Activated CD4-positive, alpha-beta T cell treated with anti-CD3 and anti-CD28 coated beads for 36 hours (primary cell): ENCODE data around the gene RC3H1. TPM values are rescaled to one million over a fixed set of nuclear protein-coding genes. Genes with fewer than 3 reads are reported as not detected.
A peak's percentile ranks its signal among the peaks of the same experiment; 100 is the strongest.
"Not testable (repeated sequence)": the region's sequence is repeated elsewhere in the genome, so short reads cannot be mapped to it uniquely, and the experiment has no call there.

Experiments
- ATAC-seq: fragments of 200-7000 bp; cut with Tn5 transposase; one replicate; pipeline ENCODE4 v1.10.0; 2021; ENCODE audit warnings: mild to moderate bottlenecking, moderate library complexity
- CTCF ChIA-PET: fragments of 350-600 bp; sonication (Branson Sonifier 250); formaldehyde crosslinking; loops from one replicate; lab custom pipeline; 2021; ENCODE audit warnings: antibody characterized with exemption; lab: Charles Lee
- POLR2A ChIA-PET: fragments of 350-600 bp; sonication (Branson Sonifier 250); formaldehyde crosslinking; loops from one replicate; lab custom pipeline; 2021; ENCODE audit warnings: antibody characterized with exemption, inconsistent platforms; lab: Charles Lee
- DNase-seq: peaks from one replicate; pipeline ENCODE4 v3.0.0-alpha.2; 2020
- H3K27ac Mint-ChIP-seq: one replicate; pipeline ENCODE4 v1.8.0; 2021; ENCODE audit warnings: mixed read lengths
- H3K27me3 Mint-ChIP-seq: one replicate; pipeline ENCODE4 v1.8.0; 2021; ENCODE audit warnings: mixed read lengths
- H3K36me3 Mint-ChIP-seq: one replicate; pipeline ENCODE4 v1.8.0; 2021; ENCODE audit warnings: low read depth, mixed read lengths
- H3K4me1 Mint-ChIP-seq: one replicate; pipeline ENCODE4 v1.8.0; 2021; ENCODE audit warnings: mixed read lengths
- H3K4me3 Mint-ChIP-seq: one replicate; pipeline ENCODE4 v1.8.0; 2021; ENCODE audit warnings: mild to moderate bottlenecking, moderate library complexity, mixed read lengths
- H3K9me3 Mint-ChIP-seq: one replicate; pipeline ENCODE4 v1.8.0; 2021; ENCODE audit warnings: low read depth, mixed read lengths
- intact Hi-C, 2 experiments: fragments of 100-400 bp; cut with DNase I in 1 of 2; cut with micrococcal nuclease in 1 of 2; formaldehyde crosslinking; loops; one replicate each; pipeline versions ENCODE4 v1.14.2 to v1.15.1; 2022 to 2024; cut with DNase I, micrococcal nuclease
- total RNA-seq, 2 experiments: library from RNA; stranded (reverse); gene quantifications; one replicate each; pipeline ENCODE4 v1.2.3, GENCODE V29; 2021

The RC3H1 gene
- total RNA-seq, 2 experiments from 2014 or later: 27.3 to 37.0 TPM

DNA sequence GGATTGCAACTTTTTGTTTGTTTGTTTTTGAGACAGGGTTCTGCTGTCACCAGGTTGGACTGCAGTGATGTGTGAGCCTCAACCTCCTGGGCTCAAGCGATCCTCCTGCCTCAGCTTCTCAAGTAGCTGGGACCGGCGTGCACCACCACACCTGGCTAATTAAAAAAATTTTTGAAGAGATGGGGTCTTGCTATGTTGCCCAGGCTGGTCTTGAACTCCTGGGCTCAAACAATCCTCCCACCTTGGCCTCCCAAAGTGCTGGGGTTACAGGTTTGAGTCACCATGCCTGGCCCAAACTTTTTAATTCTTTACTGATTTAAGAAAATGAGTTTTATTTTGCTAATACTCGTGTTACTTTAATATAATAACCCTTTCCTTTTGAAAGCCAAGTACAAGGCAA is 73.6 kb downstream of the RC3H1 start:
- Mint-ChIP-seq H3K9me3 (no peaks in the 10 kb centered on the region), H3K27me3 (no peaks in the 10 kb centered on the region), H3K4me3 (no peak overlapping the region), H3K36me3 (peaks cover 30% of the 10 kb centered on the region), H3K4me1 (peaks cover 13% of the 10 kb centered on the region), H3K27ac (no peak overlapping the region)
- CTCF ChIA-PET: no interaction called here
- intact Hi-C loops: no loop called here
- no peak for DNase-seq
- POLR2A ChIA-PET: no interaction called here
- no peak for ATAC-seq

GRCh38 chr1:173946380-173946921 is 75.7 kb downstream of the RC3H1 start:
- Mint-ChIP-seq H3K36me3 (peaks cover 32% of the 10 kb centered on the region), H3K9me3 (no peaks in the 10 kb centered on the region), H3K4me1 (no peaks in the 10 kb centered on the region), H3K4me3 (no peak overlapping the region), H3K27me3 (no peaks in the 10 kb centered on the region), H3K27ac (no peak overlapping the region)
- ATAC-seq (no peak), DNase-seq (no peak)
- intact Hi-C loops: no loop called here
- POLR2A ChIA-PET: interaction anchor here (0.6 kb wide), 1 partner anchor 123 kb away, joined by 4 read pairs; no protein-coding TSS in a partner anchor
- CTCF ChIA-PET: interaction anchor here (0.7 kb wide), 1 partner anchor 65 kb away, joined by 3 read pairs; no protein-coding TSS in a partner anchor

DNA sequence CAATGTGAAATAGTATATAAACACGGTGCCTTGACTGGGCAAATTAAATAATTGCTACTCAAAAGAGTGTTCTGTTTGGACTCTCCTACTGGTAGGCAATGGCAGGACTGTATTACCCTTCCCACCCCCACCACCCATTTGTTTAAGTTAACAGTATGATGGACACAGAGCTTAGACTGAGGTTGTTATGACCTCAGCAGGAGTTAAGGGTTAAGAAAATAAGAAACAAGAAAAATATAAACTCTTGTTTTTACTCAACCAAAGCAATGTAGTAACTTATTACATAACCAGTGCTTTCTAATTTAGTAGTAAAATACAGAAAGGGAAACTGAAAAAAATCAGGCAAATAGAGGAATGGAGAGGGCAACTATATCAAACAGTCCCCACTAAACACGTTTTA is 85.1 kb downstream of the RC3H1 start:
- peaks cover 6% of the 10 kb centered on the region for H3K4me1 Mint-ChIP-seq
- no peaks in the 10 kb centered on the region for H3K9me3 Mint-ChIP-seq
- no peak overlapping the region for H3K4me3 Mint-ChIP-seq
- ATAC-seq: no peak
- peaks cover 21% of the 10 kb centered on the region for H3K36me3 Mint-ChIP-seq
- CTCF ChIA-PET: interaction anchor here (0.7 kb wide), 1 partner anchor 546 kb away, joined by 3 read pairs; no protein-coding TSS in a partner anchor
- no peaks in the 10 kb centered on the region for H3K27me3 Mint-ChIP-seq
- no peak for DNase-seq
- H3K27ac Mint-ChIP-seq: no peak overlapping the region
- intact Hi-C loops: no loop called here
- POLR2A ChIA-PET: no interaction called here

DNA sequence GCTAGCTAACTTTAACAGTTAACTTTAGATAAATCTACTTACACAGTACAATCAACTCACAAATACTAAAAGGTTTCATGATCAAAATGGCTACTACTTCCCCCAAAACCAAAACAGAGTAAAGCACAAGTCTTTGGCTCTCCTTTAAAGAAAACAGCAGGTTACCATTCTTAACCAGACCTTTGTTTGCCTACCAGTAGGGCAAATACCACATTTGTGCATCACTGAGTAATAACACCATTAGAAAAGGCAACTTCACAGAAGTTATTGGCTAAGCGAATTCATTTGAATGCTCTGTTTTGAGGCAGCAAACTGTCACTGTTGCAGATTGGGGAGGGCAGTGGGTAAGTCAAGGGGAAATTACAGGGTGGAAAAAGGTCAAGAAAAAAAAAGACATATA is 87.7 kb downstream of the RC3H1 start:
- H3K36me3 Mint-ChIP-seq: peaks cover 14% of the 10 kb centered on the region
- no peak overlapping the region for H3K4me3 Mint-ChIP-seq
- no peaks in the 10 kb centered on the region for H3K9me3 Mint-ChIP-seq
- no peak for DNase-seq
- intact Hi-C loops: no loop called here
- peak overlapping the region; percentile 22 for H3K27ac Mint-ChIP-seq
- ChIA-PET CTCF (no interaction called here), POLR2A (no interaction called here)
- H3K27me3 Mint-ChIP-seq: no peaks in the 10 kb centered on the region
- H3K4me1 Mint-ChIP-seq: peaks cover 6% of the 10 kb centered on the region
- peak; percentile 19 for ATAC-seq

DNA sequence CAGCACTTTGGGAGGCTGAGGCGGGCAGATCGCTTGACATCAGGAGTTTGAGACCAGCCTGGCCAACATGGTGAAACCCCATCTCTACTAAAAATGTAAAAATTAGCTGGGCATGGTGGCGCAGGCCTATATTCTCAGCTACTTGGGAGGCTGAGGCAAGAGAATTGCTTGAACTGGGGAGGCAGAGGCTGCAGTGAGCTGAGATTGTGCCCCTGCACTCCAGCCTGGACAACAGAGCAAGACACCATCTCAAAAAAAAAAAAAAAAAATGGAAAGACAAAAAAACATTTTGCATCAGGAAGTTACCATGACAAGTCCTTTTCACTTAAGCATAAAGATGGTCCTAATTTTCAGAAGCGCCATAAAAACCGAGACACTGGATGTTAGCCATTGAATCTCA is 91.6 kb downstream of the RC3H1 start:
- POLR2A ChIA-PET, intact Hi-C loops, H3K36me3 Mint-ChIP-seq, ATAC-seq, H3K27me3 Mint-ChIP-seq, H3K4me1 Mint-ChIP-seq, H3K9me3 Mint-ChIP-seq, H3K4me3 Mint-ChIP-seq, DNase-seq, H3K27ac Mint-ChIP-seq: not testable (repeated sequence)
- CTCF ChIA-PET: interaction anchor here (0.5 to 1.1 kb wide), 2 partner anchors 15 to 297 kb away, joined by 4 read pairs; no protein-coding TSS in a partner anchor

- H3K36me3 Mint-ChIP-seq: no peaks in the 10 kb centered on the region
Observed at GRCh38 chr1:173925306-173926242, 96.6 kb downstream of the RC3H1 start.

DNA sequence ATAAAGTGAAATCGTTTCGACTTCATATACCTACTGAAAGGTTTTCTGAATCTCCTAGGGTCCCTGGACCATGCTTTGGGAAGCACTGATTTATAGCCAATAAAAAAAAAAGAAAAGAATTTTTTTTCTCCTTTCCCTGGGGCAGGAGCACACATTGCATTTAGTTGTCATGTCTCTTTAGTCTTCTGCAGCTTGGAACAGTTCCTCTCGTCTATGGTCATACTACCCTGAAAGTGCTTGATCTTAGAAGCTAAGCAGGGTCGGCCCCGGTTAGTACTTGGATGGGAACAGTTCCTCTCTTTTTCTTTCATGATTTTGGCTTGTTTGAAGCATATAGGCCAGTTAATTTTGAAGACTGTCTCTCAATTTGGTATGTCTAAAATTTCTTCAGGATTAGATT is 101.3 kb downstream of the RC3H1 start:
- ATAC-seq: no peak
- DNase-seq: no peak
- H3K4me3 Mint-ChIP-seq: no peak overlapping the region
- H3K27ac Mint-ChIP-seq: no peak overlapping the region
- no peaks in the 10 kb centered on the region for H3K36me3 Mint-ChIP-seq
- POLR2A ChIA-PET: no interaction called here
- H3K9me3 Mint-ChIP-seq: no peaks in the 10 kb centered on the region
- H3K4me1 Mint-ChIP-seq: no peaks in the 10 kb centered on the region
- H3K27me3 Mint-ChIP-seq: no peaks in the 10 kb centered on the region
- intact Hi-C loops: no loop called here
- CTCF ChIA-PET: no interaction called here

More at GRCh38 chr1:173925306-173926242, 96.6 kb downstream of the RC3H1 start:
- no peak for ATAC-seq
- H3K27me3 Mint-ChIP-seq: no peaks in the 10 kb centered on the region
- no peaks in the 10 kb centered on the region for H3K4me1 Mint-ChIP-seq
- no peaks in the 10 kb centered on the region for H3K9me3 Mint-ChIP-seq
- CTCF ChIA-PET: interaction anchor here (0.7 kb wide), 1 partner anchor 10 kb away, joined by 3 read pairs; no protein-coding TSS in a partner anchor
- POLR2A ChIA-PET: no interaction called here
- no peak overlapping the region for H3K4me3 Mint-ChIP-seq
- H3K27ac Mint-ChIP-seq: peak overlapping the region; percentile 8
- no peak for DNase-seq
- intact Hi-C loops: no loop called here

GRCh38 chr1:173917635-173918493 is 104.3 kb downstream of the RC3H1 start:
- H3K27me3 Mint-ChIP-seq: no peaks in the 10 kb centered on the region
- ChIA-PET CTCF (interaction anchor here (0.5 kb wide), 1 partner anchor 20 kb away, joined by 3 read pairs; no protein-coding TSS in a partner anchor), POLR2A (no interaction called here)
- intact Hi-C loops: no loop called here
- DNase-seq: no peak
- no peak for ATAC-seq
- no peaks in the 10 kb centered on the region for H3K36me3 Mint-ChIP-seq
- H3K27ac Mint-ChIP-seq: no peak overlapping the region
- no peaks in the 10 kb centered on the region for H3K4me1 Mint-ChIP-seq
- no peak overlapping the region for H3K4me3 Mint-ChIP-seq
- no peaks in the 10 kb centered on the region for H3K9me3 Mint-ChIP-seq

GRCh38 chr1:173917149-173917548 is 105.0 kb downstream of the RC3H1 start, which contains the start of gene SERPINC1:
TSS of gene SERPINC1 (minus strand) at chr1:173917327. CDS start at chr1:173917259, 68 bp downstream.
- H3K27me3 Mint-ChIP-seq: no peaks in the 10 kb centered on the region
- intact Hi-C loops: no loop called here

GRCh38 chr1:173916667-173917066 is 105.5 kb downstream of the RC3H1 start:
- H3K36me3 Mint-ChIP-seq: no peaks in the 10 kb centered on the region
- ATAC-seq (no peak), DNase-seq (no peak)
- H3K27me3 Mint-ChIP-seq: no peaks in the 10 kb centered on the region
- POLR2A ChIA-PET: no interaction called here
- CTCF ChIA-PET: no interaction called here
- H3K9me3 Mint-ChIP-seq: no peaks in the 10 kb centered on the region
- H3K4me1 Mint-ChIP-seq: no peaks in the 10 kb centered on the region
- no peak overlapping the region for H3K27ac Mint-ChIP-seq
- no peak overlapping the region for H3K4me3 Mint-ChIP-seq
- intact Hi-C loops: no loop called here

More at GRCh38 chr1:173917149-173917548, 105.0 kb downstream of the RC3H1 start, which contains the start of gene SERPINC1:
- Mint-ChIP-seq H3K4me1 (no peaks in the 10 kb centered on the region), H3K27ac (no peak within 1 kb of the TSS), H3K9me3 (no peaks in the 10 kb centered on the region), H3K4me3 (no peak within 1 kb of the TSS), H3K36me3 (no peaks in the 10 kb centered on the region)
- ChIA-PET POLR2A (no interaction called here), CTCF (interaction anchor here (0.5 kb wide), 1 partner anchor 21 kb away, joined by 3 read pairs; no protein-coding TSS in a partner anchor)
- no peak for DNase-seq
- no peak for ATAC-seq

- Mint-ChIP-seq H3K27me3 (no peaks in the 10 kb centered on the region), H3K4me3 (no peak overlapping the region), H3K4me1 (no peaks in the 10 kb centered on the region), H3K36me3 (no peaks in the 10 kb centered on the region), H3K27ac (no peak overlapping the region), H3K9me3 (no peaks in the 10 kb centered on the region)
- CTCF ChIA-PET: interaction anchor here (0.7 to 0.9 kb wide), 2 partner anchors 10 to 15 kb away, joined by 3 to 4 read pairs; no protein-coding TSS in a partner anchor
- DNase-seq: no peak
- ATAC-seq: no peak
- intact Hi-C loops: no loop called here
- POLR2A ChIA-PET: no interaction called here
Observed at GRCh38 chr1:173915596-173915995, 106.6 kb downstream of the RC3H1 start.
